GM23338 (cell line): ENCODE results near the gene APMAP. TPM values are rescaled to one million over a fixed set of nuclear protein-coding genes. Genes with fewer than 3 reads are reported as not detected.

Experiments used
- ATAC-seq: fragments of 200-7000 bp; cut with Tn5 transposase; 3 replicates; pipeline ENCODE4 v1.9.1; 2020
- DNase-seq: peaks from one replicate; pipeline ENCODE4 v3.0.0-alpha.2; 2015; ENCODE audit warnings: low spot score
- H2AFZ ChIP-seq: fragments of 200-600 bp; sonication (generic); 2 replicates; pipeline ENCODE4 v1.8.0; 2016; ENCODE audit warnings: antibody characterized with exemption, mild to moderate bottlenecking, moderate library complexity
- H3F3A ChIP-seq: fragments of 200-600 bp; sonication (generic); replicated peaks from 2 replicates; pipeline ENCODE4 v1.8.0; 2017; ENCODE audit warnings: antibody characterized with exemption, mixed run types, low read depth
- H3K27ac ChIP-seq: fragments of 200-600 bp; sonication (generic); 2 replicates; pipeline ENCODE4 v1.6.1; 2016; ENCODE audit warnings: low read depth
- H3K27me3 ChIP-seq: fragments of 200-600 bp; sonication (generic); 2 replicates; pipeline ENCODE4 v1.8.0; 2016; ENCODE audit warnings: mild to moderate bottlenecking, mixed run types, moderate library complexity; ENCODE audit not compliant: insufficient read depth
- H3K36me3 ChIP-seq: fragments of 200-600 bp; sonication (generic); 2 replicates; pipeline ENCODE4 v1.8.0; 2016; ENCODE audit warnings: mild to moderate bottlenecking; ENCODE audit not compliant: insufficient read depth
- H3K4me1 ChIP-seq: fragments of 200-600 bp; sonication (generic); 2 replicates; pipeline ENCODE4 v1.8.0; 2016; ENCODE audit warnings: mild to moderate bottlenecking, moderate library complexity; ENCODE audit not compliant: insufficient read depth
- H3K4me2 ChIP-seq: fragments of 200-600 bp; sonication (generic); 2 replicates; pipeline ENCODE4 v1.7.1; 2017; ENCODE audit warnings: mixed run types
- H3K4me3 ChIP-seq: fragments of 200-600 bp; sonication (generic); 2 replicates; pipeline ENCODE4 v1.6.1; 2016; ENCODE audit warnings: mixed run types
- H3K79me2 ChIP-seq: fragments of 200-600 bp; sonication (generic); replicated peaks from 2 replicates; pipeline ENCODE4 v1.8.0; 2017; ENCODE audit warnings: mild to moderate bottlenecking; ENCODE audit not compliant: insufficient read depth
- H3K9me2 ChIP-seq: fragments of 200-600 bp; sonication (generic); 2 replicates; pipeline ENCODE4 v1.8.0; 2017; ENCODE audit not compliant: insufficient read depth
- H4K20me1 ChIP-seq: fragments of 200-600 bp; sonication (generic); replicated peaks from 2 replicates; pipeline ENCODE4 v1.8.0; 2017; ENCODE audit warnings: mild to moderate bottlenecking; ENCODE audit not compliant: insufficient read depth
- H3K27ac Mint-ChIP-seq: 2 replicates; pipeline ENCODE4 v1.8.0; 2020; ENCODE audit warnings: inconsistent platforms, mild to moderate bottlenecking, moderate library complexity, mixed read lengths
- H3K27me3 Mint-ChIP-seq: 3 replicates; pipeline ENCODE4 v1.8.0; 2022; ENCODE audit warnings: low read depth, mild to moderate bottlenecking, moderate library complexity, mixed read lengths, inconsistent platforms; ENCODE audit not compliant: insufficient read depth, poor library complexity
- H3K36me3 Mint-ChIP-seq: 3 replicates; pipeline ENCODE4 v1.8.0; 2021; ENCODE audit warnings: low read depth, mild to moderate bottlenecking, inconsistent platforms, moderate library complexity, mixed read lengths
- H3K4me1 Mint-ChIP-seq: 3 replicates; pipeline ENCODE4 v1.8.0; 2020; ENCODE audit warnings: mild to moderate bottlenecking, inconsistent platforms, mixed read lengths
- H3K4me3 Mint-ChIP-seq: 3 replicates; pipeline ENCODE4 v1.8.0; 2021; ENCODE audit warnings: moderate library complexity, mild to moderate bottlenecking, inconsistent platforms, mixed read lengths
- H3K9me3 Mint-ChIP-seq: 3 replicates; pipeline ENCODE4 v1.8.0; 2020; ENCODE audit warnings: moderate library complexity, mild to moderate bottlenecking, inconsistent platforms, mixed read lengths
- CTCF ChIP-seq, 2 experiments: fragments of 200-600 bp in 1 of 2; sonication (generic) in 1 of 2; conservative IDR thresholded peaks; 2 replicates each; pipeline versions ENCODE4 v1.5.1 to v1.6.1; 2016 to 2017; ENCODE audit warnings: antibody characterized with exemption in 2 of 2, low read depth in 2 of 2, mild to moderate bottlenecking in 2 of 2, moderate library complexity in 1 of 2
- JUNB ChIP-seq: IDR thresholded peaks from one replicate; pipeline ENCODE4 v1.6.1; 2016; ENCODE audit warnings: antibody characterized with exemption; ENCODE audit not compliant: unreplicated experiment
- ZNF331 ChIP-seq: fragments of 250-450 bp; sonication (Bioruptor Pico); IDR thresholded peaks from 2 replicates; pipeline ENCODE4 v1.5.0; 2020; ENCODE audit warnings: low read depth, mild to moderate bottlenecking, moderate library complexity
- polyA plus RNA-seq: library from polyadenylated mRNA; unstranded; fragments of >200 nt; fragmentation: Nextera tagmentation; extraction: Ambion mirVana; gene quantifications from 2 replicates; pipeline ENCODE4 v1.2.1, GENCODE V29; 2016
- total RNA-seq: library from RNA; depleted of rRNA; stranded (reverse); fragments of >200 nt; shearing (Covaris generic); gene quantifications from 2 replicates; pipeline ENCODE4 v1.2.3, GENCODE V29; 2014
- TF ChIP-seq, protein P1 (sequence below): IDR thresholded peaks from 2 replicates; pipeline ENCODE4 v1.6.1; 2016; ENCODE audit warnings: antibody characterized with exemption
- TF ChIP-seq, protein P2 (sequence below): fragments of 250-450 bp; sonication (Bioruptor Pico); IDR thresholded peaks from 2 replicates; pipeline ENCODE4 v1.5.0; 2020; ENCODE audit warnings: mild to moderate bottlenecking, moderate library complexity

Gene APMAP
- total and polyA plus RNA-seq, 2 experiments from 2014 or later, result 31.7 to 72.3 TPM

- H3K4me2 ChIP-seq, result no peak overlapping the region
- H2AFZ ChIP-seq, result no peak overlapping the region
- ATAC-seq (no peak), DNase-seq (no peak)
- no peaks in the 10 kb centered on the region for H4K20me1 ChIP-seq
- H3K27ac Mint-ChIP-seq, result no peak overlapping the region
- peaks cover 50% of the 10 kb centered on the region for H3K9me3 Mint-ChIP-seq
- no peak overlapping the region for H3K4me3 ChIP-seq
- no peaks in the 10 kb centered on the region for H3F3A ChIP-seq
- H3K27me3 ChIP-seq, result no peaks in the 10 kb centered on the region
- peaks cover 2% of the 10 kb centered on the region for H3K27me3 Mint-ChIP-seq
- H3K4me1 ChIP-seq, result no peaks in the 10 kb centered on the region
- H3K4me1 Mint-ChIP-seq, result no peaks in the 10 kb centered on the region
- H3K36me3 Mint-ChIP-seq, result 0 out of 3 replicates have a peak, but pooled peaks cover 5% of the 10 kb centered on the region
- TF ChIP-seq, protein P1, sequence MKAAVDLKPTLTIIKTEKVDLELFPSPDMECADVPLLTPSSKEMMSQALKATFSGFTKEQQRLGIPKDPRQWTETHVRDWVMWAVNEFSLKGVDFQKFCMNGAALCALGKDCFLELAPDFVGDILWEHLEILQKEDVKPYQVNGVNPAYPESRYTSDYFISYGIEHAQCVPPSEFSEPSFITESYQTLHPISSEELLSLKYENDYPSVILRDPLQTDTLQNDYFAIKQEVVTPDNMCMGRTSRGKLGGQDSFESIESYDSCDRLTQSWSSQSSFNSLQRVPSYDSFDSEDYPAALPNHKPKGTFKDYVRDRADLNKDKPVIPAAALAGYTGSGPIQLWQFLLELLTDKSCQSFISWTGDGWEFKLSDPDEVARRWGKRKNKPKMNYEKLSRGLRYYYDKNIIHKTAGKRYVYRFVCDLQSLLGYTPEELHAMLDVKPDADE, result no peak
- TF ChIP-seq ZNF331 (CRISPR knock-in tag) (no peak), CTCF (conservative IDR thresholded peaks at IDR 0.05; ENCODE audit: low read depth in 2 of 2) (peak in 1 of 2 experiments; percentile 21; a peak in 1 of 4 replicates)
- H3K79me2 ChIP-seq, result no peaks in the 10 kb centered on the region
- H3K4me3 Mint-ChIP-seq, result no peak overlapping the region
- no peak overlapping the region for H3K27ac ChIP-seq
- 0 out of 2 replicates have a peak, but pooled peaks cover 5% of the 10 kb centered on the region for H3K9me2 ChIP-seq
- H3K36me3 ChIP-seq, result no peaks in the 10 kb centered on the region; the same call in 1 of the 2 replicates
Observed at GRCh38 chr20:24939036-24939435, 53.5 kb downstream of the APMAP start.

- no peaks in the 10 kb centered on the region for H3F3A ChIP-seq
- no peaks in the 10 kb centered on the region for H3K4me1 ChIP-seq
- H3K36me3 ChIP-seq, result no peaks in the 10 kb centered on the region; the same call in 1 of the 2 replicates
- H3K36me3 Mint-ChIP-seq, result 0 out of 3 replicates have a peak, but pooled peaks cover 5% of the 10 kb centered on the region
- no peaks in the 10 kb centered on the region for H4K20me1 ChIP-seq
- H3K79me2 ChIP-seq, result no peaks in the 10 kb centered on the region
- no peak for DNase-seq
- H3K27me3 ChIP-seq, result no peaks in the 10 kb centered on the region
- peaks cover 2% of the 10 kb centered on the region for H3K27me3 Mint-ChIP-seq
- no peak overlapping the region for H3K27ac Mint-ChIP-seq
- H3K4me1 Mint-ChIP-seq, result no peaks in the 10 kb centered on the region
- H2AFZ ChIP-seq, result no peak overlapping the region
- H3K27ac ChIP-seq, result no peak overlapping the region
- no peak for ATAC-seq
- H3K4me3 ChIP-seq, result no peak overlapping the region
- H3K9me2 ChIP-seq, result 0 out of 2 replicates have a peak, but pooled peaks cover 5% of the 10 kb centered on the region
- H3K4me2 ChIP-seq, result no peak overlapping the region
- TF ChIP-seq, protein P2, sequence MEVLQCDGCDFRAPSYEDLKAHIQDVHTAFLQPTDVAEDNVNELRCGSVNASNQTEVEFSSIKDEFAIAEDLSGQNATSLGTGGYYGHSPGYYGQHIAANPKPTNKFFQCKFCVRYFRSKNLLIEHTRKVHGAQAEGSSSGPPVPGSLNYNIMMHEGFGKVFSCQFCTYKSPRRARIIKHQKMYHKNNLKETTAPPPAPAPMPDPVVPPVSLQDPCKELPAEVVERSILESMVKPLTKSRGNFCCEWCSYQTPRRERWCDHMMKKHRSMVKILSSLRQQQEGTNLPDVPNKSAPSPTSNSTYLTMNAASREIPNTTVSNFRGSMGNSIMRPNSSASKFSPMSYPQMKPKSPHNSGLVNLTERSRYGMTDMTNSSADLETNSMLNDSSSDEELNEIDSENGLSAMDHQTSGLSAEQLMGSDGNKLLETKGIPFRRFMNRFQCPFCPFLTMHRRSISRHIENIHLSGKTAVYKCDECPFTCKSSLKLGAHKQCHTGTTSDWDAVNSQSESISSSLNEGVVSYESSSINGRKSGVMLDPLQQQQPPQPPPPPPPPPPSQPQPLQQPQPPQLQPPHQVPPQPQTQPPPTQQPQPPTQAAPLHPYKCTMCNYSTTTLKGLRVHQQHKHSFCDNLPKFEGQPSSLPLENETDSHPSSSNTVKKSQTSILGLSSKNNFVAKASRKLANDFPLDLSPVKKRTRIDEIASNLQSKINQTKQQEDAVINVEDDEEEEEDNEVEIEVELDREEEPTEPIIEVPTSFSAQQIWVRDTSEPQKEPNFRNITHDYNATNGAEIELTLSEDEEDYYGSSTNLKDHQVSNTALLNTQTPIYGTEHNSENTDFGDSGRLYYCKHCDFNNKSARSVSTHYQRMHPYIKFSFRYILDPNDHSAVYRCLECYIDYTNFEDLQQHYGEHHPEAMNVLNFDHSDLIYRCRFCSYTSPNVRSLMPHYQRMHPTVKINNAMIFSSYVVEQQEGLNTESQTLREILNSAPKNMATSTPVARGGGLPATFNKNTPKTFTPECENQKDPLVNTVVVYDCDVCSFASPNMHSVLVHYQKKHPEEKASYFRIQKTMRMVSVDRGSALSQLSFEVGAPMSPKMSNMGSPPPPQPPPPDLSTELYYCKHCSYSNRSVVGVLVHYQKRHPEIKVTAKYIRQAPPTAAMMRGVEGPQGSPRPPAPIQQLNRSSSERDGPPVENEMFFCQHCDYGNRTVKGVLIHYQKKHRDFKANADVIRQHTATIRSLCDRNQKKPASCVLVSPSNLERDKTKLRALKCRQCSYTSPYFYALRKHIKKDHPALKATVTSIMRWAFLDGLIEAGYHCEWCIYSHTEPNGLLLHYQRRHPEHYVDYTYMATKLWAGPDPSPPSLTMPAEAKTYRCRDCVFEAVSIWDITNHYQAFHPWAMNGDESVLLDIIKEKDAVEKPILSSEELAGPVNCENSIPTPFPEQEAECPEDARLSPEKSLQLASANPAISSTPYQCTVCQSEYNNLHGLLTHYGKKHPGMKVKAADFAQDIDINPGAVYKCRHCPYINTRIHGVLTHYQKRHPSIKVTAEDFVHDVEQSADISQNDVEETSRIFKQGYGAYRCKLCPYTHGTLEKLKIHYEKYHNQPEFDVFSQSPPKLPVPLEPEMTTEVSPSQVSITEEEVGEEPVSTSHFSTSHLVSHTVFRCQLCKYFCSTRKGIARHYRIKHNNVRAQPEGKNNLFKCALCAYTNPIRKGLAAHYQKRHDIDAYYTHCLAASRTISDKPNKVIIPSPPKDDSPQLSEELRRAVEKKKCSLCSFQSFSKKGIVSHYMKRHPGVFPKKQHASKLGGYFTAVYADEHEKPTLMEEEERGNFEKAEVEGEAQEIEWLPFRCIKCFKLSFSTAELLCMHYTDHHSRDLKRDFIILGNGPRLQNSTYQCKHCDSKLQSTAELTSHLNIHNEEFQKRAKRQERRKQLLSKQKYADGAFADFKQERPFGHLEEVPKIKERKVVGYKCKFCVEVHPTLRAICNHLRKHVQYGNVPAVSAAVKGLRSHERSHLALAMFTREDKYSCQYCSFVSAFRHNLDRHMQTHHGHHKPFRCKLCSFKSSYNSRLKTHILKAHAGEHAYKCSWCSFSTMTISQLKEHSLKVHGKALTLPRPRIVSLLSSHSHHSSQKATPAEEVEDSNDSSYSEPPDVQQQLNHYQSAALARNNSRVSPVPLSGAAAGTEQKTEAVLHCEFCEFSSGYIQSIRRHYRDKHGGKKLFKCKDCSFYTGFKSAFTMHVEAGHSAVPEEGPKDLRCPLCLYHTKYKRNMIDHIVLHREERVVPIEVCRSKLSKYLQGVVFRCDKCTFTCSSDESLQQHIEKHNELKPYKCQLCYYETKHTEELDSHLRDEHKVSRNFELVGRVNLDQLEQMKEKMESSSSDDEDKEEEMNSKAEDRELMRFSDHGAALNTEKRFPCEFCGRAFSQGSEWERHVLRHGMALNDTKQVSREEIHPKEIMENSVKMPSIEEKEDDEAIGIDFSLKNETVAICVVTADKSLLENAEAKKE, result no peak
- TF ChIP-seq JUNB, result no peak
- TF ChIP-seq, protein P1, result no peak
- no peak overlapping the region for H3K4me3 Mint-ChIP-seq
- H3K9me3 Mint-ChIP-seq, result peaks cover 48% of the 10 kb centered on the region
Observed at GRCh38 chr20:24938498-24938897, 54.1 kb downstream of the APMAP start.
